K562 (cell line): ENCODE data around the gene RRM2. TPM values are rescaled to one million over a fixed set of nuclear protein-coding genes. Genes with fewer than 3 reads are reported as not detected.

Experiments used
- ARHGAP35 ChIP-seq: fragments of 450-650 bp; IDR thresholded peaks from 2 replicates; pipeline ENCODE4 v1.6.1; 2018; ENCODE audit not compliant: partially characterized antibody
- ETV5 ChIP-seq: sonication (generic); formaldehyde crosslinking; IDR thresholded peaks from 2 replicates; pipeline ENCODE4 v1.4.0; 2020; ENCODE audit warnings: low read depth, mild to moderate bottlenecking, missing genetic modification reagents
- MCM5 ChIP-seq: fragments of 450-650 bp; IDR thresholded peaks from 2 replicates; pipeline ENCODE4 v1.6.1; 2016; ENCODE audit warnings: low read depth
- MYBL2 ChIP-seq, 2 experiments: fragments of 450-650 bp in 1 of 2; sonication (generic) in 1 of 2; formaldehyde crosslinking in 1 of 2; IDR thresholded peaks; 2 replicates each; pipeline versions ENCODE4 v1.6.1 to v1.8.1; 2017 to 2022; ENCODE audit warnings: borderline replicate concordance in 1 of 2, inconsistent platforms in 1 of 2, low read depth in 1 of 2, mild to moderate bottlenecking in 1 of 2, missing genetic modification reagents in 1 of 2, moderate library complexity in 1 of 2
- MYNN ChIP-seq, 2 experiments: sonication (generic); formaldehyde crosslinking in 1 of 2; IDR thresholded peaks; 2 replicates each; pipeline versions ENCODE4 v1.5.0 to v1.6.1; 2016 to 2020; ENCODE audit warnings: antibody characterized with exemption in 1 of 2, missing genetic modification reagents in 1 of 2
- PML ChIP-seq: IDR thresholded peaks from 2 replicates; pipeline ENCODE4 v1.6.1; 2012; ENCODE audit warnings: low read length, inconsistent platforms
- RB1 ChIP-seq: fragments of 450-650 bp; IDR thresholded peaks from 2 replicates; pipeline ENCODE4 v1.6.1; 2017; ENCODE audit warnings: low read depth, mild to moderate bottlenecking
- RBFOX2 ChIP-seq: fragments of 200-400 bp; formaldehyde crosslinking; IDR thresholded peaks from 2 replicates; pipeline ENCODE4 v1.6.1; 2017; ENCODE audit warnings: low read depth, mild to moderate bottlenecking, low read length, moderate library complexity
- SRF ChIP-seq, 2 experiments: fragments of 250-450, 450-650 bp in 1 of 2; sonication (Bioruptor Pico) in 1 of 2; sonication (generic) in 1 of 2; formaldehyde crosslinking; IDR thresholded peaks; 2 replicates each; pipeline versions ENCODE4 v1.5.0 to v1.5.1; 2020 to 2022; ENCODE audit warnings: mild to moderate bottlenecking in 1 of 2, missing genetic modification reagents in 1 of 2
- TBL1XR1 ChIP-seq, 2 experiments: IDR thresholded peaks; 2 replicates each; pipeline ENCODE4 v1.6.1; 2012; ENCODE audit warnings: improper control_type of control experiment in 2 of 2, low read length in 2 of 2, mild to moderate bottlenecking in 1 of 2
- polyA plus RNA-seq, 8 experiments: library from polyadenylated mRNA; depleted of rRNA in 4 of 8; stranded (reverse) in 5 of 8; unstranded in 3 of 8; fragments of >200 nt; fragmentation: Nextera tagmentation in 2 of 8; fragmentation: Illumina TruSeq in 1 of 8; extraction: Ambion mirVana in 2 of 8; extraction: Trizol in 1 of 8; gene quantifications; 2 replicates each; pipeline versions ENCODE4 v1.2.1 to v1.2.3, GENCODE V29; 2011 to 2014; ENCODE audit warnings: inconsistent platforms in 1 of 8, missing spikeins in 1 of 8
- total RNA-seq, 7 experiments: library from RNA; depleted of rRNA in 6 of 7; stranded (reverse); fragments of >200 nt in 6 of 7; fragmentation: Illumina TruSeq in 2 of 7; extraction: Trizol in 2 of 7; gene quantifications; 2 replicates each; pipeline versions ENCODE4 v1.2.1 to v1.2.3, GENCODE V29; 2011 to 2021; ENCODE audit warnings: low replicate concordance in 1 of 7
- TF ChIP-seq, protein P1 (sequence below), 2 experiments: fragments of 150-350 bp in 1 of 2; IDR thresholded peaks; 2 replicates each; pipeline ENCODE4 v1.6.1; 2012 to 2016; ENCODE audit warnings: low read depth in 2 of 2, low read length in 2 of 2, mild to moderate bottlenecking in 1 of 2, moderate library complexity in 1 of 2
- TF ChIP-seq, protein P2 (sequence below): fragments of 250-450 bp; sonication (Bioruptor Pico); IDR thresholded peaks from 2 replicates; pipeline ENCODE4 v1.4.0; 2020; ENCODE audit warnings: mild to moderate bottlenecking
- TF ChIP-seq, protein P3 (sequence below): sonication (generic); formaldehyde crosslinking; IDR thresholded peaks from 2 replicates; pipeline ENCODE4 v1.8.1; 2023; ENCODE audit warnings: mild to moderate bottlenecking, missing genetic modification reagents, moderate library complexity
- TF ChIP-seq, protein P4 (sequence below), 3 experiments: fragments of 200-800 bp in 1 of 3; sonication (Bioruptor generic) in 1 of 3; sonication (generic) in 1 of 3; formaldehyde crosslinking in 1 of 3; IDR thresholded peaks; 2 replicates each; pipeline versions ENCODE4 v1.6.1 to v1.8.0; 2016 to 2022; ENCODE audit warnings: mild to moderate bottlenecking in 2 of 3, missing compliant biosample characterization in 2 of 3, missing genetic modification characterization in 2 of 3, missing genetic modification reagents in 1 of 3

RRM2 gene
- total and polyA plus RNA-seq, 9 of the 15 experiments (the other 6 are each of a cell fraction or from before 2014, with no cell fraction given) = 50.1 to 244 (median 128) TPM

DNA sequence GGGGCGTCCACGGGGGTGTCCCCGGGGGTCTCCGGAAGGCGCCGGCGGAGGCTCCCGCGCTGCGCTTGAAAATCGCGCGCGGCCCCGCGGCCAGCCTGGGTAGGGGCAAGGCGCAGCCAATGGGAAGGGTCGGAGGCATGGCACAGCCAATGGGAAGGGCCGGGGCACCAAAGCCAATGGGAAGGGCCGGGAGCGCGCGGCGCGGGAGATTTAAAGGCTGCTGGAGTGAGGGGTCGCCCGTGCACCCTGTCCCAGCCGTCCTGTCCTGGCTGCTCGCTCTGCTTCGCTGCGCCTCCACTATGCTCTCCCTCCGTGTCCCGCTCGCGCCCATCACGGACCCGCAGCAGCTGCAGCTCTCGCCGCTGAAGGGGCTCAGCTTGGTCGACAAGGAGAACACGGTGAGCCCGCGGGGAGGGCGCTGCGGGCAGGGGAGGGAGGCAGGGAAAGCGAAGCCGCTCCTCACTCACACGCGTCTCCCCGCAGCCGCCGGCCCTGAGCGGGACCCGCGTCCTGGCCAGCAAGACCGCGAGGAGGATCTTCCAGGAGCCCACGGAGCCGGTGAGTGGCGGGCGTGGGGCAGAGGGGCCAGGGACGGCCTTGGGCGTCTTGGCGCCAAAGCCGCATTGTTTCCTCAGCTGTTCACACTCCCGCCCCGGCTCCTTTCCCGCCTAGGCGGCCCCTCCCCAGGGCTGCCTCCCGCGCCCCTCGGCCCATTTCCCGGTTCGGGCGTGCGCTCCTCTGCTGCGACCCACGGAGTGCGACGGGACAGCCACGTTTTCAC, at the start of gene RRM2 (continued):
- TF ChIP-seq RBFOX2 = peak; percentile 96
- TF ChIP-seq, protein P1, sequence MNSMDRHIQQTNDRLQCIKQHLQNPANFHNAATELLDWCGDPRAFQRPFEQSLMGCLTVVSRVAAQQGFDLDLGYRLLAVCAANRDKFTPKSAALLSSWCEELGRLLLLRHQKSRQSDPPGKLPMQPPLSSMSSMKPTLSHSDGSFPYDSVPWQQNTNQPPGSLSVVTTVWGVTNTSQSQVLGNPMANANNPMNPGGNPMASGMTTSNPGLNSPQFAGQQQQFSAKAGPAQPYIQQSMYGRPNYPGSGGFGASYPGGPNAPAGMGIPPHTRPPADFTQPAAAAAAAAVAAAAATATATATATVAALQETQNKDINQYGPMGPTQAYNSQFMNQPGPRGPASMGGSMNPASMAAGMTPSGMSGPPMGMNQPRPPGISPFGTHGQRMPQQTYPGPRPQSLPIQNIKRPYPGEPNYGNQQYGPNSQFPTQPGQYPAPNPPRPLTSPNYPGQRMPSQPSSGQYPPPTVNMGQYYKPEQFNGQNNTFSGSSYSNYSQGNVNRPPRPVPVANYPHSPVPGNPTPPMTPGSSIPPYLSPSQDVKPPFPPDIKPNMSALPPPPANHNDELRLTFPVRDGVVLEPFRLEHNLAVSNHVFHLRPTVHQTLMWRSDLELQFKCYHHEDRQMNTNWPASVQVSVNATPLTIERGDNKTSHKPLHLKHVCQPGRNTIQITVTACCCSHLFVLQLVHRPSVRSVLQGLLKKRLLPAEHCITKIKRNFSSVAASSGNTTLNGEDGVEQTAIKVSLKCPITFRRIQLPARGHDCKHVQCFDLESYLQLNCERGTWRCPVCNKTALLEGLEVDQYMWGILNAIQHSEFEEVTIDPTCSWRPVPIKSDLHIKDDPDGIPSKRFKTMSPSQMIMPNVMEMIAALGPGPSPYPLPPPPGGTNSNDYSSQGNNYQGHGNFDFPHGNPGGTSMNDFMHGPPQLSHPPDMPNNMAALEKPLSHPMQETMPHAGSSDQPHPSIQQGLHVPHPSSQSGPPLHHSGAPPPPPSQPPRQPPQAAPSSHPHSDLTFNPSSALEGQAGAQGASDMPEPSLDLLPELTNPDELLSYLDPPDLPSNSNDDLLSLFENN (IDR thresholded peaks at IDR 0.05; ENCODE audit: low read depth in 2 of 2, low read length in 2 of 2) = peak in 1 of 2 experiments; percentile 69; a peak in 1 of 4 replicates
- 0 out of 4 replicates have a peak, but pooled peaks of 1 of the 2 experiments have one; percentile 19 for TF ChIP-seq SRF (CRISPR knock-in tag; IDR thresholded peaks at IDR 0.05)
- TF ChIP-seq, protein P2, sequence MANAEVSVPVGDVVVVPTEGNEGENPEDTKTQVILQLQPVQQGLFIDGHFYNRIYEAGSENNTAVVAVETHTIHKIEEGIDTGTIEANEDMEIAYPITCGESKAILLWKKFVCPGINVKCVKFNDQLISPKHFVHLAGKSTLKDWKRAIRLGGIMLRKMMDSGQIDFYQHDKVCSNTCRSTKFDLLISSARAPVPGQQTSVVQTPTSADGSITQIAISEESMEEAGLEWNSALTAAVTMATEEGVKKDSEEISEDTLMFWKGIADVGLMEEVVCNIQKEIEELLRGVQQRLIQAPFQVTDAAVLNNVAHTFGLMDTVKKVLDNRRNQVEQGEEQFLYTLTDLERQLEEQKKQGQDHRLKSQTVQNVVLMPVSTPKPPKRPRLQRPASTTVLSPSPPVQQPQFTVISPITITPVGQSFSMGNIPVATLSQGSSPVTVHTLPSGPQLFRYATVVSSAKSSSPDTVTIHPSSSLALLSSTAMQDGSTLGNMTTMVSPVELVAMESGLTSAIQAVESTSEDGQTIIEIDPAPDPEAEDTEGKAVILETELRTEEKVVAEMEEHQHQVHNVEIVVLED = no peak
- peak; percentile 20; the same call in 1 of the 2 replicates for TF ChIP-seq ETV5 (CRISPR knock-in tag)
- TF ChIP-seq RB1 = peak; percentile 36
- TF ChIP-seq ARHGAP35 = no peak
- TF ChIP-seq PML = peak; percentile 95
- TF ChIP-seq MYBL2 (IDR thresholded peaks at IDR 0.05; ENCODE audit: low read depth) = peak; percentile 93
- TF ChIP-seq MYBL2 (CRISPR knock-in tag; IDR thresholded peaks at IDR 0.05; ENCODE audit: borderline replicate concordance) = 0 out of 2 replicates have a peak, but pooled peaks have one; percentile 68
- TF ChIP-seq MCM5 = no peak
- TF ChIP-seq TBL1XR1 (IDR thresholded peaks at IDR 0.05; ENCODE audit: low read length in 2 of 2) = no peak
- TF ChIP-seq, protein P3, sequence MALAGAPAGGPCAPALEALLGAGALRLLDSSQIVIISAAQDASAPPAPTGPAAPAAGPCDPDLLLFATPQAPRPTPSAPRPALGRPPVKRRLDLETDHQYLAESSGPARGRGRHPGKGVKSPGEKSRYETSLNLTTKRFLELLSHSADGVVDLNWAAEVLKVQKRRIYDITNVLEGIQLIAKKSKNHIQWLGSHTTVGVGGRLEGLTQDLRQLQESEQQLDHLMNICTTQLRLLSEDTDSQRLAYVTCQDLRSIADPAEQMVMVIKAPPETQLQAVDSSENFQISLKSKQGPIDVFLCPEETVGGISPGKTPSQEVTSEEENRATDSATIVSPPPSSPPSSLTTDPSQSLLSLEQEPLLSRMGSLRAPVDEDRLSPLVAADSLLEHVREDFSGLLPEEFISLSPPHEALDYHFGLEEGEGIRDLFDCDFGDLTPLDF (CRISPR knock-in tag) = peak; percentile 93; the same call in 1 of the 2 replicates
- TF ChIP-seq MYNN (IDR thresholded peaks at IDR 0.05) = peak; percentile 38; the same call in 1 of the 2 replicates
- TF ChIP-seq MYNN (CRISPR knock-in tag; IDR thresholded peaks at IDR 0.05) = no peak
- TF ChIP-seq, protein P4, sequence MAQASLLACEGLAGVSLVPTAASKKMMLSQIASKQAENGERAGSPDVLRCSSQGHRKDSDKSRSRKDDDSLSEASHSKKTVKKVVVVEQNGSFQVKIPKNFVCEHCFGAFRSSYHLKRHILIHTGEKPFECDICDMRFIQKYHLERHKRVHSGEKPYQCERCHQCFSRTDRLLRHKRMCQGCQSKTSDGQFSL (CRISPR knock-in tag; IDR thresholded peaks at IDR 0.05) = peak; percentile 31; the same call in 1 of the 2 replicates
- TF ChIP-seq, protein P4 (tag; IDR thresholded peaks at IDR 0.05) = no peak
